Neutrophil (primary cell): Measurements from ENCODE around the gene WNK4.
"Not testable (repeated sequence)": the region's sequence is repeated elsewhere in the genome, so short reads cannot be mapped to it uniquely, and the experiment has no call there.

Experiments used
- H3K27ac ChIP-seq: fragments of 200-600 bp; sonication (generic); 2 replicates; pipeline ENCODE4 v1.5.1; 2016; ENCODE audit warnings: mild to moderate bottlenecking, moderate library complexity
- H3K27me3 ChIP-seq: fragments of 200-600 bp; sonication (generic); 2 replicates; pipeline ENCODE4 v1.6.0; 2016; ENCODE audit warnings: mild to moderate bottlenecking
- H3K36me3 ChIP-seq: fragments of 200-600 bp; sonication (generic); 2 replicates; pipeline ENCODE4 v1.5.1; 2017
- H3K4me1 ChIP-seq, 2 experiments: fragments of 200-600 bp in 1 of 2; sonication (generic) in 1 of 2; 1 replicate in 1 of 2; 2 replicates in 1 of 2; pipeline versions ENCODE4 v1.5.1 to v1.6.1; 2013 to 2016; ENCODE audit warnings: low read depth in 1 of 2, low read length in 1 of 2, mild to moderate bottlenecking in 1 of 2, moderate library complexity in 1 of 2; ENCODE audit not compliant: control insufficient read depth in 1 of 2, insufficient read depth in 1 of 2
- H3K4me3 ChIP-seq, 2 experiments: fragments of 200-600 bp in 1 of 2; sonication (generic) in 1 of 2; 1 replicate in 1 of 2; 2 replicates in 1 of 2; pipeline ENCODE4 v1.5.1; 2013 to 2016; ENCODE audit warnings: low read depth in 1 of 2, low read length in 1 of 2, mild to moderate bottlenecking in 1 of 2, moderate library complexity in 1 of 2
- H3K9me3 ChIP-seq: fragments of 200-600 bp; sonication (generic); 2 replicates; pipeline ENCODE4 v1.5.1; 2016
- TF ChIP-seq, protein P1 (sequence below): fragments of 200-600 bp; sonication (generic); IDR thresholded peaks from 2 replicates; pipeline ENCODE4 v1.5.1; 2016; ENCODE audit warnings: antibody characterized with exemption

WNK4 gene

DNA sequence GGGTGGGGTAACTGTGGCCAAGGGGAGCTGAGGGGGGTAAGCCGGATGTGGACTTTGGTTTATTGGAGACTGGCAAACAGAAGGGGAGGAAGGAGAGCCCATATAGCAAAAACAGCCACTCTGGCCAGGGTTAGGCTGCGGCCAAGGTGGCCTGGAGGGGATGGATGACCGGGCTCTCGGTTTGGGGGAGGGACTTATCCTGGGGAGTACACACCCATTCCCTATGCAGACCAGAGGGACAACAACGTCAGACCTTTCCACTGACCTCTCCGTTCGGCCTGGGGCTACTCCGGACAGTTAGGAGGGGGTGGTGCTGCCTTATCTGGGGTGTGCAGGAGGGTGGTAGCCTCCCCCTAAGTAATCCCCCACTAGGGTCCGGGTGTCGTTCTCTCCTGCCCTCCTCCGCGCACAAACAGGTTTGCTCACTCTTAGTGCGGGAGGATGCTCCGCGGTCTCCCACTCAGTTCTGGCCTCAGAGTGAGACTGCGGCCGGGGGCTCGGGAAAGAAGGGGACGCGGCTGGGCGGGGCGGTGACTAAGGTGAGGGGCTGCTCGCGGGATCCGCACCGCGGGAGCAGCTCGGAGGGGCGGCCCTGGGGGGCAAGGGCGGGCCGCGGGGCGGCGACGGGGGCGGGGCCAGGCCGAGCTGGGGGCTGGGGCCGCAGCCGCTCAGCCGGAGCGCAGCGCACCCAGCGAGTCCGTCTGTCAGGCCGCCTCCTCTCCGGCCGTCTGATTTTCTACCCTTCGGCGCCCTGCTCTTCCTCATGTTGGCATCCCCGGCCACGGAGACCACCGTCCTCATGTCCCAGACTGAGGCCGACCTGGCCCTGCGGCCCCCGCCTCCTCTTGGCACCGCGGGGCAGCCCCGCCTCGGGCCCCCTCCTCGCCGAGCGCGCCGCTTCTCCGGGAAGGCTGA, at the start of gene WNK4:
TSS of gene WNK4 (plus strand) at position 675 of the 915 bp plus-strand sequence. CDS start at position 764, 89 bp downstream.
- peaks cover 8 to 19% of the 10 kb centered on the region in 2 experiments for H3K4me1 ChIP-seq
- TF ChIP-seq, protein P1, sequence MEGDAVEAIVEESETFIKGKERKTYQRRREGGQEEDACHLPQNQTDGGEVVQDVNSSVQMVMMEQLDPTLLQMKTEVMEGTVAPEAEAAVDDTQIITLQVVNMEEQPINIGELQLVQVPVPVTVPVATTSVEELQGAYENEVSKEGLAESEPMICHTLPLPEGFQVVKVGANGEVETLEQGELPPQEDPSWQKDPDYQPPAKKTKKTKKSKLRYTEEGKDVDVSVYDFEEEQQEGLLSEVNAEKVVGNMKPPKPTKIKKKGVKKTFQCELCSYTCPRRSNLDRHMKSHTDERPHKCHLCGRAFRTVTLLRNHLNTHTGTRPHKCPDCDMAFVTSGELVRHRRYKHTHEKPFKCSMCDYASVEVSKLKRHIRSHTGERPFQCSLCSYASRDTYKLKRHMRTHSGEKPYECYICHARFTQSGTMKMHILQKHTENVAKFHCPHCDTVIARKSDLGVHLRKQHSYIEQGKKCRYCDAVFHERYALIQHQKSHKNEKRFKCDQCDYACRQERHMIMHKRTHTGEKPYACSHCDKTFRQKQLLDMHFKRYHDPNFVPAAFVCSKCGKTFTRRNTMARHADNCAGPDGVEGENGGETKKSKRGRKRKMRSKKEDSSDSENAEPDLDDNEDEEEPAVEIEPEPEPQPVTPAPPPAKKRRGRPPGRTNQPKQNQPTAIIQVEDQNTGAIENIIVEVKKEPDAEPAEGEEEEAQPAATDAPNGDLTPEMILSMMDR, result no peak
- no peaks in the 10 kb centered on the region for H3K9me3 ChIP-seq
- H3K27me3 ChIP-seq, result peaks cover 62% of the 10 kb centered on the region
- no peak within 1 kb of the TSS for H3K4me3 ChIP-seq
- peaks cover 51% of the 10 kb centered on the region for H3K36me3 ChIP-seq
- no peak within 1 kb of the TSS for H3K27ac ChIP-seq

DNA sequence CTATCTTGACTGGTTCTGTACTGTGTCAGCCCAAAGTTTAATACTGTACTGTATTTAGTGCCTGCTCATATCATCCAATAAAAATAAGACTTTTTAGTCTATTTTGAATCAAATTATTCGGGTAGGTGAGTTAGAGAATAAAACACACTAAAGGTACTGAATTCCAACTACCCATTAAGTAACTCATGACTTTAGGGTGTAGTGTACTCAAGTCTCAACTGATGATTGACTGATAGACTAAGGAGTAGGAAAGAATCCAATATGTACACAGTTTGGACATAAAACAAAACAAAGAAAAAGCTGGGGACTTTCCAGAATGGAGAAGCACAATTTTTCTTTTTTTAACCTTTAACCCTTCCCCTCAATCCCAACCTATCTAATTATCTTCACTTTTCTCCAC, 39.7 kb upstream of the WNK4 start:
- Histone ChIP-seq H3K4me1 (peaks cover 14 to 15% of the 10 kb centered on the region in 2 experiments), H3K36me3 (peaks cover 3% of the 10 kb centered on the region), H3K9me3 (no peaks in the 10 kb centered on the region), H3K27me3 (peaks cover 3% of the 10 kb centered on the region), H3K27ac (no peak overlapping the region), H3K4me3 (no peak overlapping the region)
- TF ChIP-seq, protein P1, result no peak

DNA sequence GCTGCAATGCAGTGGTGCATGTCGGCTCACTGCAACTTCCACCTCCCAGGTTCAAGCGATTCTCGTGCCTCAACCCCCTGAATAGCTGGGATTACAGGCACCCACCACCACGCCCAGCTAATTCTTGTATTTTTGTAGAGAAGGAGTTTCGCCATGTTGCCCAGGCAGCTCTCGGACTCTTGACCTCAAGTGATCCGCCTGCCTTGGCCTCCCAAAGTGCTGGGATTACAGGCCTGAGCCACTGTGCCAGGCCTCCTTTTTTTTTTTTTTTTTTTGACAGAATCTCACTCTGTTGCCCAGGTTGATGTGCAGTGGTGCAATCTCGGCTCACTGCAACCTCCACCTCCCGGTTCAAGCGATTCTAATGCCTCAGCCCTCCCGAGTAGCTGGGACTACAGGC, 37.5 kb upstream of the WNK4 start:
- peaks cover 14 to 15% of the 10 kb centered on the region in 2 experiments for H3K4me1 ChIP-seq
- not testable (repeated sequence) for H3K9me3 ChIP-seq, H3K4me3 ChIP-seq, H3K27ac ChIP-seq, H3K36me3 ChIP-seq
- peaks cover 25% of the 10 kb centered on the region for H3K27me3 ChIP-seq

DNA sequence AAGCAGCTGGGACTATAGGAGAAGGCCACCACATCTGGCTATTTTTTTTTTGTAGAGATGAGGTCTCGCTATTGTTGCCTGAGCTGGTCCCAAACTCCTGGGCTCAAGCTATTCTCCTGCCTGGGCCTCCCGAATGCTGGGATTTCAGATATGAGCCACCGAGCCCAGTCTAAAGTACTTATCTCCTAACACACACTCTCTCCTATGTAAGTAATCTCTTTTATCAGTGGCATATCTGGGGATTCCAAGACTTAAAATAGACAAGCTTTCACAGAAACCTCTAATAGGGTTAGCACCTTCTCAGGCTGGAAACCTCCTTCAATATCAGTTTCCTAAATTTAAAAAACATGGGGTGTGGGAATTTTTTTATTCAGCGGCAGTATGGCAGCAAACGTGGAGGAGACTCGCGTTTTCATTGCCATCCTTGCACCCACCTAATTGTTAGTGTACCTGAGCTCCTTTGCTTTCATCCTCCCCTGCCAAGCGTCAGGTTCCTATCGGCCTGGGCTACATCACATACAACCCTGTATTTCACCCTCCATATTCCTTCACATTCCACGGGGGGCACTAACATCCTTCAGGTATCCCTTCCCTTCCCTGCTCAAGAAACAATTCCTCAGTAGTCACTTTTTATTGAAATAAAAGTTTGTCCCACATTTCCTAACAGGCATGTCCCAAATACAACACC, 36.7 kb upstream of the WNK4 start:
- H3K27ac ChIP-seq, result peak overlapping the region; percentile 87
- peaks cover 14 to 15% of the 10 kb centered on the region in 2 experiments for H3K4me1 ChIP-seq
- H3K4me3 ChIP-seq, result peak overlapping the region; percentile 85 to 96
- peaks cover 3% of the 10 kb centered on the region for H3K36me3 ChIP-seq
- H3K27me3 ChIP-seq, result peaks cover 33% of the 10 kb centered on the region
- no peaks in the 10 kb centered on the region for H3K9me3 ChIP-seq
- TF ChIP-seq, protein P1, result no peak

DNA sequence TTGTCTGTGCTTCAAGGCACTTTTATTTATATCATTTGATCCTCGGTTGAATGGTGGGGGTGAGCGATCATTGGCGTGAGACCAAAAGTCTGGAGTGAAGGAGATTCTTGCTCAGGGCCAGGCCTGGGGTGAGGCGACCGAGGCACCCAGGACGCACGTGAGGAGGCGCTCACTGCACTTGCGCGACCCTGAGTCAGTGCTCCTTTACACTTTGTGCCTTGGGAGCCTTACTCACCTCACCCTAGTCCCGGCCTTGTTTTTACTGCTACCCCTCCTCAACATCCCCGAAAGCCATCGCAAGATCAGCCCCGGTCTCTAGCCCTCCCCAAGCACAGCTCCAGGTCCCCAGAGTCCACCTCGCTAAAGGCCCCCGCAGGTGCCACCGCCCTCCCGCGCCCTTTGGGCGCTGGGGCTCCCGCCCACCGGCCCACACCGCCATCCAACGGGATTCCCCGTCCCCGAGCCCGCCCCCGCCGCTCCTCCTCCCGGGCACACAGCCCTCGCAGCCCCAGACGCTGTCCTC, 36.1 kb upstream of the WNK4 start:
- no peaks in the 10 kb centered on the region for H3K9me3 ChIP-seq
- TF ChIP-seq, protein P1, result no peak
- peaks cover 3% of the 10 kb centered on the region for H3K36me3 ChIP-seq
- H3K27ac ChIP-seq, result peak overlapping the region; percentile 87
- peak overlapping the region; percentile 85 to 96 for H3K4me3 ChIP-seq
- H3K4me1 ChIP-seq, result peaks cover 14 to 15% of the 10 kb centered on the region in 2 experiments
- H3K27me3 ChIP-seq, result peaks cover 39% of the 10 kb centered on the region
